NCI-H69 (cell line): ENCODE data around the gene PYGL.
"Not testable (repeated sequence)": the region's sequence is repeated elsewhere in the genome, so short reads cannot be mapped to it uniquely, and the experiment has no call there.

Source experiments
- DNase-seq: peaks from one replicate; lab custom pipeline; 2025; lab: John Stamatoyannopoulos, UW

Gene PYGL

DNA sequence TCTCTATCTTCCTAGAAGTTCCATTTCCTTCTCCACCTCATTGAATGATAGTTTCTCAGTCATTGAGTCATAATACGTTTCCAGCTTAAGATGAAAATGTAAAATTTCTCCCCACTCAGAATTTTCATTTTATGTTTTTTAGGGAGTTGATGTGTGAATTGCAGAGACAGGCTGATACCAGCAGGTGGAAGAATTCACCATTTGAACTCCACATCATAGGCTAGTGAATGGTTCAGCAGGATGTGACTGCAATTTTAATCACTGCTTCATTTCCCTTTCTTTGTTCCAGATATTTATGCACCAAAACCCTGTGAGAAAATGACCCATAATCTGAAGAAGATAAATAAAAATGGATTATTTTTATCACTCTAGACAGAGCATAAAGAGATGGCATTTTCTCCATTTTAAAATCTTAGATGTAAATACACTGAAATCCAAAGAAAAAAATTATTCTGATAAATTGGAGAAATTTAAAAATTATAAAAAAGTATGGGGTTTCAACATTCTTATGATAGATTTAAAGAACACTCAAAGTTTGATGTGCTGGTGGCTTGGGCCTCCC, 10.6 kb upstream of the PYGL start:
- peak; percentile 86 for DNase-seq

DNA sequence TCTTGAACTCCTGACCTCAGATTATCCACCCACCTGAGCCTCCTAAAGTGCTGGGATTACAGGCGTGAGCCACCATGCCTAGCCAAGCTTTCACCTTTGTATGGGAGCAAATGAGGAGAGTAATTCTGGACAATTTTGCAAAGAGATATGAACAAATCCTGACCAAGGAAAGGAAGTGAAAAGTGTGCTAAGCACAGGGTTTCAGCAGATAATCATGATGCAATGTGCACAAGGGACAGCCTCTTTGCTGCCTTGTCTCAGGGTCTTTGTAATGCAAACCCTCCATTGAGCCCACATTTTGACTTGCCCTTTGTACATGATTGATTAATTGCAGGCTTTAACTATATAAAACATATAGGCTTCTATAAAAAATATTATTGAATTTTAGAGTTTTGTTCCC, 9.2 kb upstream of the PYGL start:
- DNase-seq: no peak

DNA sequence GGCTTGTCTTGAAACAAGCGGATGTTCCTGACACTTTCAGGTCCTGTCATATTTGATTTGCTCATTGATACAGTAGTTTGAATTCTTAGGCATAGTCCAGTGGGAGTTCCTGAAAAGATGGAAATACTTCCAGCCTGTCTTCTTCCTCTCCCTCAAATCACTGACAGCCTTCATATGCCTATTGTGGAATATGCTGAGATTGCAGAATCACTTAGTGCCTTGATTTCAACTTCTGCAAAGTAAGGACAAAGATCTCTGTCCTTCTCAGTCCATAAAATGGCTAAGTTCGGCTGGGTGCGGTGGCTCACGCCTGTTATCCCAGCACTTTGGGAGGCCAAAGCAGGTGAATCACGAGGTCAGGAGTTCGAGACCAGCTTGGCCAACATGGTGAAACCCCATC, 6.7 kb upstream of the PYGL start:
- DNase-seq: no peak

DNA sequence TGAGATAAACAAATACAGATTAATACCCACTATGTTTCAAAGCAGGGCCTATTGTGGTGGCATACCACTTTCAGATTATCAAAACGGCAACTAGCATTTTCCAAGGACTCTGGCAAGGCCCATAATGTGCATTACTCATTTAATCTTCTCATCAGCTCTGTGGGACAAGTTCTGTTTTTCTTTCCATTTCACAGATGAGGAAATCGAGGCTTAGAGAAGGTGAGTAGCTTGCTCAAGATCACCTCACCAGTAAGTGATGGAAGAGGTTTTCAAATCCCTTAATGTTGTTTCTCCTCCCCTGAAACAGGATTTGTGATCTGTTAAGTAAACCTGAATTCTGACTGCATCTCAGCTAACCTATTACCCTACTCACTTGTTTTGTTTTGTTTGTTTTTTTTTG, 3.9 kb upstream of the PYGL start:
- no peak for DNase-seq

DNA sequence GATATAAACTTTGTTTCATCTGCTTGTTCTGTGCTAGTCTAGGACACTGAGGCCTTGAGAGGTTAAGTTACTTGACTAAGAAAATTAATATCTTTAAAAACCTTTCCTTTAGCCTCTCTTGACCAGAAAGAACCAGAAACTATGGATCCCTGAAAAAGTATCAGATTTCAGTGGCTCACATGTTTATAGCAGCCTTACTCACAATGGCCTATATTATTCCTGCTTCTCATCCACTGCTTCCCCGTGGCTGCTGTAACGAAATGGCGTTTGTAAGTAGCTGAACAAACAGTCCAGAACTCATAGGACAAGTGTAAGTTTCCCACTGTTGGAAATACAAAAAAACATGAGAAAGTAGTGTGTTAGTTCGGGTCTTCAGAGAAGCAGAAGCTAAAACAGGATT, 3.2 kb upstream of the PYGL start:
- peak; percentile 21 for DNase-seq

DNA sequence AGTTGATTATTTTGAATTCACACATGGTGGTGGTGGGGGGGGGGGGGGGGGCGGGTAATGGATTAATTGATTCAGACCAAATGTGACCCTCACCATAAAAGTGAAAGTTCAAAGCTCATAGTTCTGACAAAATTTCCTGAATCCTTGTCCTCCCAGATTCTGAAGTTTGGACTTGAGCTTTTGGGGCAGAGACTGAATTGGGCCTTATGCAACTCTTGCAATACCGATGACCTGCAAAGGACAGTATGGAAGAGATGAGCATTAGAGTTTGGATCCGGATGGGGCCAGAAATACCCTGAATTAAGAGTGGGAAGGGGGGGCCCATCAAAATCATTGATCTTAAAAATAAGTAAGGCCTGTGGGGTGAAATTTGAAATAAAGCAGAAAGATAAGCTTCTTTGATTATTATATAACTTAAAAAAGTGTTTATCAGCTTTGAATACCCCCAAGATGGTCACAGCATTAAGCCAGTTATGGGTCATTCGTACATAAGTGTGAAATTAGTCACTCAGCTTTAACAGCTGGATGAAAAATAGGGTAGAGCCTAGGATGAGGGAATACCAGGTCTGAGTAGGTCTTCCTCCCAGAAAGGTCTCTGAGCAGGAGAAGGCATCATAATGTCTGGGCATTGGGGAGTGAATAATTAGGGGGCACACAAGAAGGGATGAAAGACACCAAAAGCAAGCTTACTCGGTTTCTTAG, 2.1 kb upstream of the PYGL start:
- no peak for DNase-seq

DNA sequence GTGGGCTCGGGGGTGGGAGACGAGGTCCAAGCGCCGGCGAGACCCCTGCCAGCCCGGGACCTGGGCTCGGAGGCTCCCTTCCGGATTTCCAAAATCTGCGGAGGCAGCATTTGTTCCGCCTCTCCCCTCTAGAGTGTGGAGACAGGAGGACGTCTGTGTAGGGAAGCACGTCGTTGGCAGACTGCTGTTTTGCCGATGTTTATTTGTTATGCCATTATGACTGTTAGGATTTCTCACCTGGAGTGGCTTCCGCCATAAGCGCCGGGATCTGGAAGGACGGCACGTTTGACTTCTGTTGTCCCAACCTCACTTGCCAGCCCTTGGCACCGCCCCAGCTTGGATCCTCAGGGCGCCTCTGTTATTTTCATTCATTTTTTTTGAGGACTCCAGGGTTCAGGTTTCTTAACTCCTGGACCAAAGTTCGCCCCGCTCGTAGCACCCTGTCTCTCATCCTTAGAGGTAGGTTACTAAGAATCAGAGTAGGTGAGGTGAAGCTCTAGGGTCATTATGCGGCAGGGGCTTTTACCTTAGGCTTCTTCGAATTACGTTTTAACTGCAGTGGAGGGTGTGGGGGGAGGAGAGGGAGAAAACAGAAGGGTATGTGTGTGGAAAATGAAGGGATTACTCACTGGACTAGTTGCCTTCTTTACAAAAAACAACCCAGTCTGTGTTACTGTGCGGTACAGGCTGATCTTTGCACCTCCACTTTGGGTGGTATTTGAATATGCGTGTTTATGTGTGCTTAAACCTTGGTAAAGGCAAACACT, 547 bp upstream of the PYGL start:
- DNase-seq: peak; percentile 87

DNA sequence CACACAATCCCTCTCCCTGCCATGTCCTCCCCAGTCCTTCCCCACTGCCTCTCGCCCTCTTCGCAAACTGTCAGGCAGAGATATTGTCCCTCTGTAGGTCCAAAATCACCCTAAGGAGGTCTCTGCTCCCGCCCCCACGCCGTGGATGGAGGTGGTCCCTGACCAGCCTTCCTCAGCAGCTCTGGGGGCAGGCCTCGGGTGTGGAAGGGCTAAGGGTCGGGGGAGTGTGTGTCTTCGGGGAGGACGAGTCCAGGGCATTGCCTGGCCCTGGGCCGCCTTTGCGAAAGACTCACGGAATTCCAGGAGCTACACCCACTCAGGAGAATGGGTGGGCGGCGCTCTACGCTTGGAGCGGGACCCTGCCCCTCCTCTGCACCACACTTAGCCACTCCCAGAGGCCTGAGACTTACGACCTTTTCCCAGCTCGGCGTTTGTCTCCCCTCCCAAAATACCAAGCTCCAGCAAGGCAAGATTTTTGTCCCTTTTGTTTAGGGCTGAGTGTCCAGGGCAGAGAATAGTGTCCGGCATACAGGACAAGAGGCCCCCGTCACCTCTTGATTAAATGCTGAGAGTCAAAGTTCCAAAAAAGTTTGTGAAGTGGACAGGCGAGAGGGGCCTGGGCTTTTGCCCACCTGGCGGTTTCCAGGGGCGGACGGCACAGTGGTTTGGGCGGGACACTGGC, 881 bp downstream of the PYGL start:
- peak; percentile 27 for DNase-seq

DNA sequence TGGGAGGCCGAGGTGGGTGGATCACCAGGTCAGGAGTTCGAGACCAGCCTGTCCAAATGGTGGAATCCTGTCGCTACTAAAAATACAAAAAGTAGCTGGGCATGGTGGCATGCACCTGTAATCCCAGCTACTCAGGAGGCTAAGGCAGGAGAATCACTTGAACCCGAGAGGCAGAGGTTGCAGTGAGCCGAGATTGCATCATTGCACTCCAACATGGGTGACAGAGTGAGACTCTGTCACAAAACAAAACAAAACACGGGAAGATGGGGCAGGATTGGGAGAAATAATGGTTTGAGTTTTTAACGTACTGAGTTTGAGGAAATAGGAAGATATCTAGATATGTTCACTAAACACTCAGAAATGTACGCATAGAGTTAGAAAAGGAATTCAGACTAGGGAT, 2.6 kb downstream of the PYGL start:
- not testable (repeated sequence) for DNase-seq

DNA sequence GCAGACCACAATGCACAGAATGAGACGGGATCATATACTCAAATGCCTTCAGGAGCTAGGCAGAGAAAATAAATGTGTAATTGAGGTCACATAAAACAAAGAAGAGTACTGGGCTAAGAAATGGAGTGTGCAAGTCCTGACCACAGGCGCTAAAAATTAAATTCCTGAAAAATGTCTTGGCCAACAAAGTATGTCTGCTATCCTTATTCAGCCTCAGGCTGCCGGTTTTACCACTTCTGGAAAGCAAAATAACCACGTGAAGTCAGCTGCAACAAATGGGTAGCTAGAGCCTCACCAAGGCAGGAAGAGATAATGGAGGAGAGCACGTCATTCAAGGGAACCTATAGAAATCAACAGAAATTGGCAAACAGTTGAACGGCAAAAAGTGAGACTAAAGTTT, 3.1 kb downstream of the PYGL start:
- no peak for DNase-seq

DNA sequence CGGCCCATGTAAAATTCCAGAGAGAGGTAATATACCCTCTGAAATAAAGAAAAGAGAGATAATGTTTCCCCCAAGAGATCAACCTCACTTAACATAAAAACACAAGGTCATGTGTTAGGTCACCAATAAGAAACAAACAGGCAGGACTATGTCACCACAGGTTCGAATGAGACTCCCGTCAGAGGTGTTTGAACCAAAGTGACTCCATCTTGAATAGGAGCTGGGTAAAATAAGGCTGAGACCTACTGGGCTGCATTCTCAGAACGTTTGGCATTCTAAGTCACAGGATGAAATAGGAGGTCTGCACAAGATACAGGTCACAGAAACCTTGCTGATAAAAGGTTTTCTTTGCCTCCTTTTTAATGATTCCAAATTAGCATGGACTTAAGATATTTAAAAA, 6.5 kb downstream of the PYGL start:
- no peak for DNase-seq

DNA sequence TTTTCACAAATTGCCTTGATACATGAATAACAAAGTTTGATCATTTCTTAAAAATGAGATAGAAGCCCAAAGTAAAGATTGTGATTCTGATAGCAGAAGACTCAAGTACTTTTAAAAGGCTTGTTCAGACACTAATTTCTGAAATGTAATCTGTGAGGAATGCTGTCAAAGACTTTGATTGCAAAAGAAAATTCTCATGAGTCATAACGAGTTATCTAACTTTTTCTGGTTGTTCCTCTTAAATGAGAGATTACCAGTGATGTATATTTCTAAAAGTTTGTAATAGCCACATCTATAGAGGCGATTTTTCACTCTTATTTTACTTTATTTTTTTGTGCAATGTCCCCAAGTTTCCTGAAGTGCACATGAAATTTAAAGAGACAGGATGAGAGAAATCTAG, 7.0 kb downstream of the PYGL start:
- DNase-seq: no peak

DNA sequence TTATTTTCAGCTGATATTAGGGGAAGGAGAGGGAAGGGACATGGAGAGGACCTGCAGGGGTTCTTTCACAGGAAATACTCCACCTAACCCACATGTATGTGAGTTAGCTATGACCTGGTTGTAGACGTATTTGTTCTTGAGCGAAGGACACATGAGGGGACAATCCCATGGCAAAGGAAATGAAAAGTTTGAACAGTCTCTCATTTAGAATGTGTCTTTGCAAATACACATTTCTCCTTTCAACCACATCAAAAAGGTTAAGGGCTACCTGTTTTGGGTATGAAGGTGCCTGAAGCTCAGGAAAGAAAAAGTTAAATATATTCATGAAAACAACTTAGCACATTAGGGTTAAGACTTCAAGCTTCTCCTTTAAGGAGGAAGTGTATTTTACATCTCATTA, 7.4 kb downstream of the PYGL start:
- DNase-seq: no peak

DNA sequence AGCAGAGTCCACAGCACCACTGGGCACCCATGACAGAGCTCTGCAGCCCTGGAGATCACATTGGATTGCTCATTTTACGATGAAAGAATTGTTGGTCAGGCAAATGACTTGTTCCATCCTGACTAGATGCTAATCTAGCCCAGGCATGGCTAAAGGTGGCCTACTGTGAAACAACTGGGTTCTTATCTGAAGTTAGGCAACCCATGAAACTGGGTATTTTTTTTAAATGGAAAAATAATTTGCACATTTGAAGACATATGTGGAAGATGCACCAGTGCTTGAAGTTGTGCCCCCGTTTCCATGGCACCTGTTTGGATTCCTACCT, 8.3 kb downstream of the PYGL start:
- no peak for DNase-seq

DNA sequence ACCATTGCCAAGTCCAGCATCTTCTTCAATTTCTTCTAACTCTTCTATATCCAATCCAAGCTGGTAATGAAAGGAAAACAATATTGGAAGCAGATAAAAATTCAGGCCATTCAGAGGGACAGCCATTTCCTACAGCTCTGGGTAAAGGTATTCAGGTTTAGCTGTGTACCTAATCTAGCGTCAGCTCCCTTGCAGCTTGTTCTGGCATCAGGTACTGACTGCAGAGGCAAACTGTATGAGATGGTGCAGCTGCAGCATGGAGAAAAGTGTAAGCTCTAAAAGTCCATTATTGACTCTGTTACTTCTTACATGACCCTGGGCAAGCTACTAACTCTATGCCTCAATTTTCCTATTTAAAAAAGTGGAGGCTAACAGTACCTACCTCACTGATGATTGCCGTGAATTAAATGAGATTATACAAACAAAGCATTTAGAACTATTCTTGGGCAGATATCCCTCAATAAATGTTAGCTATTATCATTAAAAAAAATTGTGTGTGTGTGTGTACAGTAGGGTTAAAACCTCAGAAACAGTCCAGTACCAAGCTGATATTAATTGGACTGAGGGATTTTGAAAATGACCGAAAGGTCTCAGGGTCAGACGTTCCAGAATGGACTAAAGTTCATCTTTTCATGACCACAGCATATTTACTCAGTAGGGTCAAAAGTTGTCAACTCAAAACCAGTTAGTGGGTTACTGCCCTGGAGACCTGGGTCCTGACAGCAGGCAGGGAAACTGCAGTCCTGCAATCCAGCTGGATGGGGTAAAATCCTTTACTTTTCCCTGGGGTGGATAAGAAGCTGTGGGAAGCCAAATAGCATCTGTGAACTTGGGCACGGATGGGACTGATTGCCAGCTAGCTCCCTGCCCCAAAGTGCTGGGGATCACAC, 8.9 kb downstream of the PYGL start:
- no peak for DNase-seq

DNA sequence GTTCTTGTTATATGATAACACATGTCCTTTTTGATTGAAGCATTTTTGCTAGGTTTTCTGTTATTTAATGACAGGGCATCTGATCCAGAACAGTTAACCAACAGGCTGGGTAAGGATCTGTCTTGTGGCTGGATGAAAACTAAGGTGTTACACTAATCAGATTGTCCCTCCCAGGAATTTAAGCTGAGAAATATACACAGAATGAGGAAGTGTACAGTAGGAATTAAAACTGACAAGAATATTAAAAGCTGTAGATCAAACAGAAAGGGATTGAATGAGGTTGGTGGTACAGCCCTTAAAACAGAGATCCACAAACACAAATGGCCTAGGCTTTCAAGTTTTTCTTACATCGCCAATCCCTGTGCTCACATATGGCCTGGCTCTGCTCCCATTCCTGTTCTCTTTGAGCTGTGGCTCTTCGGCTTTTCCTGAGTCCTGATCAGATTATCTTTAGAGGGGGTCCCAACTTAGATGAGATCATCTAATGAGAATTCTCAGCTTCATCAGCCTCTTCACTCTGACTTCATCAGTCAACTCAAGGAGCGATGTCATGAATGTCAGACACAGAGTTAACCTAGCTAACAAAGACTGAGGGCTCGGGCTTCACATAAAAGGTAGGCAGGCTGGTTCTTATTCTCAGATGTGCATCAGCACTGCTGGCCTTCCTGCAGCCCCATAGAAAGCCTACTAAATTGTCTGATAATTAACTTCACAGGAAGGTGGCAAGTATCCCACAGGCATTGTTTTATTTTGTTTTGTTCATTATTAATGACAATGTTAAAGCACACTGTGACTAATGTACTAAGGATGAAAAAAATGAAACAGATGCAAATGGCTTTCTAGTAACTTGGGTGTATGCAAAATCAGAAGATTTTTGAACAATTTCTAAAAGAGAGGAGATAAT, 11.4 kb downstream of the PYGL start:
- no peak for DNase-seq

DNA sequence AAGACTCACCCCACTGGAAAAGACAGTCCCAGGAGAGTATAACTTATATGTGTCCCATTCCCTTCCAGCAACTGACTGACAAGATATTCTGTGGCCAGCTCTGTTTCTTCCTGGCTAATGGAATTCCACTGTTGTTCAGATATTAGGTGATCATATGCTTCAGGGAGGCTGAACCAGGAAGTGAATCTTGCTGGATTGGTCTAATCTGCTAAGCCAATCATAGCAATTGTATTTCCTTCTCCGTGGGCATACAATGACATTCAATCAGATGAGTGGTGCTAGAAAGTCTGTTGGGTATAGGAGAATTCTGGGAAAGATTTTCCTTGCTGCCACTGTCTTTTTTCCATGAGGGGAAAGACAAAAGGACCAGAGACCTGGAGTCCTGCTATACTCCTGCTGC, 12.1 kb downstream of the PYGL start:
- DNase-seq: no peak

DNA sequence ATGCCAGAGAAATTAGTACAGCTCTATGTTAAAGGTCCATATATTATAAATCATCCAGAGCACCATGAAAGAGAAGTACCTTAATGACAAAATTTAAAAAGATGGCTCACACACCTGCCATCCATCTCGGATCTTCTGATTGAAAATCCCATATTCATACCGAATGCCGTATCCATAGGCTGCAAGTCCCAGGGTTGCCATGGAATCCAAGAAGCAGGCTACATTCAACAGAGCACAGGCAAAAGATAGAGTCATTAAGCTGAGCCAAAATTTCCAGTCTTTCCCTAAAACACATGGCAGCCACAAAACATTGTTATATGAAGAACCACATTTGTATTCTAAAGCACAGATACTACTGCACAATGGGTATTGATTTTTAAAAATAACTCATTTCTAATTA, 12.7 kb downstream of the PYGL start:
- no peak for DNase-seq

DNA sequence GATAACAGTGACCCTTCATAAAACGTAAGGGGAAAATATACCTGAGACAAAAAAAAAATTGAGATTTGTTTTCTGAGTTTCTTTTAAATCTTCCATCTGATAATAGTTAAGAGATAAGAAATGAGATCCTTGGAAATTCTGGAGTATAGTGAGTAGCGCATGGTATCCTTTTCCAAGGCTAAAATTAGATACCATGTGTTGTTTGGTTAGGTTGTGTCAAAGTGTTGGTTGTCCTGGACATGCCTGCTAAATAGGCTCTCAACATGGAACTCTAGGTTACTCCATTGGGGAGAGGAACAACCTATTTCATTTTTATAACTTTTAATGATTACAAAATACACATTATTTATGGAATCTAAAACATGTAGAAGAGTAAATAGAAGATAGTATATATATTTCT, 14.8 kb downstream of the PYGL start:
- DNase-seq: no peak

DNA sequence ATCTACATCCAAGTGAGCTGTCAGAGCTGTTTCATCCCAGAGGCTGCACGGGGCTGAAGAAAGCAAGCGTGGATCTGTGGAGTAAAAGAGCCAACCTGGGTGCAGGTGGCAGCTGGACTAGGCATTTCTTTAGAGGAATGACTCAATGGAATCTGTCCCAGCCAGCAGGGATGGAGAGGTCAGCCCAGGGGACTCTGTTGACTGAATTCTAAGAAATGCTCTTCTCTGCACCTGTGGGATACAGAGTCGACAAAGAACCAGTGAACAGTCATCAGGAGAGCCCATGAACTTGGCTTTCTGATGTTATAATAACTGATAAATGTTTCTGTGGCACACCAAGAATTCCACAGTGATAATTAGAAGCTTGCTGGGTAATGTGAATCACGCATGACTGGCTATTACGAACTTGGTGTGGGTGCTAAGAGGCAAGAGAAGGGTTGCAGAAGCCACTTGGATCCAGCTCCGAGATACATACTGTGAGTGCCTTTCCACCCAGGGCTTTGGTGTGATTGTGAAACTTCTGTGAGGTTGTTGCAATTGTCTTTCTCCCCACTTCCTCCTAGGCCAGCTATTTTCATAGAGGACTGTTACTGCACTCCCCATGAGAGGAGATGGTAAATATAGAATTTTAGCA, 16.2 kb downstream of the PYGL start:
- no peak for DNase-seq
